ENCODE data around the gene LRP1B.

DNA sequence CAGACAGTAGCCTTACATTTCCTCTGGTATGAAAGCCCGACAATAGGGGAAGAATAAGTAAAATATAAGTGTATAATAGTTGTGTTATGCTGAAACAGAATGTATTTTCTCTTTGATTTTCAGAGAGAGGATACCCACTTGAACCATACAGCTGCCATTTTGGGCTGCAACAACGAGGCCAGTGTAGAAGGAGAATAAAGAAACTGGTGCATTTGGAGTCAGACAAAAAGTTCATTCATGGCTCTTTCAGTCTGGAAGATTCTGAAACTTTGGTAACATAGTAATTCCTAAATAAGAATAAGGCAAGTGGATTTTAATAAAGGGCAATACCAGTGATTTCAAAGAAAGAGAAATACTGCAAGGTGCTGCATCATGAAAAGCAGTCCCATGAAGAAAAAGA lies 610.9 kb downstream of the LRP1B start:
- TF ChIP-seq, protein P1, sequence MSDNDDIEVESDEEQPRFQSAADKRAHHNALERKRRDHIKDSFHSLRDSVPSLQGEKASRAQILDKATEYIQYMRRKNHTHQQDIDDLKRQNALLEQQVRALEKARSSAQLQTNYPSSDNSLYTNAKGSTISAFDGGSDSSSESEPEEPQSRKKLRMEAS (IDR thresholded peaks at IDR 0.05): no peak
- no peak for TF ChIP-seq RAD21 (conservative IDR thresholded peaks at IDR 0.05 in 1 of 2, IDR thresholded peaks at IDR 0.05 in 1 of 2)
- no peak for TF ChIP-seq NPAS2 (CRISPR knock-in tag; IDR thresholded peaks at IDR 0.05; ENCODE audit: borderline replicate concordance)
- TF ChIP-seq, protein P2, sequence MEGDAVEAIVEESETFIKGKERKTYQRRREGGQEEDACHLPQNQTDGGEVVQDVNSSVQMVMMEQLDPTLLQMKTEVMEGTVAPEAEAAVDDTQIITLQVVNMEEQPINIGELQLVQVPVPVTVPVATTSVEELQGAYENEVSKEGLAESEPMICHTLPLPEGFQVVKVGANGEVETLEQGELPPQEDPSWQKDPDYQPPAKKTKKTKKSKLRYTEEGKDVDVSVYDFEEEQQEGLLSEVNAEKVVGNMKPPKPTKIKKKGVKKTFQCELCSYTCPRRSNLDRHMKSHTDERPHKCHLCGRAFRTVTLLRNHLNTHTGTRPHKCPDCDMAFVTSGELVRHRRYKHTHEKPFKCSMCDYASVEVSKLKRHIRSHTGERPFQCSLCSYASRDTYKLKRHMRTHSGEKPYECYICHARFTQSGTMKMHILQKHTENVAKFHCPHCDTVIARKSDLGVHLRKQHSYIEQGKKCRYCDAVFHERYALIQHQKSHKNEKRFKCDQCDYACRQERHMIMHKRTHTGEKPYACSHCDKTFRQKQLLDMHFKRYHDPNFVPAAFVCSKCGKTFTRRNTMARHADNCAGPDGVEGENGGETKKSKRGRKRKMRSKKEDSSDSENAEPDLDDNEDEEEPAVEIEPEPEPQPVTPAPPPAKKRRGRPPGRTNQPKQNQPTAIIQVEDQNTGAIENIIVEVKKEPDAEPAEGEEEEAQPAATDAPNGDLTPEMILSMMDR (IDR thresholded peaks at IDR 0.05): no peak
- TF ChIP-seq, protein P3, sequence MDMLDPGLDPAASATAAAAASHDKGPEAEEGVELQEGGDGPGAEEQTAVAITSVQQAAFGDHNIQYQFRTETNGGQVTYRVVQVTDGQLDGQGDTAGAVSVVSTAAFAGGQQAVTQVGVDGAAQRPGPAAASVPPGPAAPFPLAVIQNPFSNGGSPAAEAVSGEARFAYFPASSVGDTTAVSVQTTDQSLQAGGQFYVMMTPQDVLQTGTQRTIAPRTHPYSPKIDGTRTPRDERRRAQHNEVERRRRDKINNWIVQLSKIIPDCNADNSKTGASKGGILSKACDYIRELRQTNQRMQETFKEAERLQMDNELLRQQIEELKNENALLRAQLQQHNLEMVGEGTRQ (IDR thresholded peaks at IDR 0.05): no peak
- TF ChIP-seq CHD4 (IDR thresholded peaks at IDR 0.05; ENCODE audit: borderline replicate concordance): no peak
- TF ChIP-seq CBX8 (IDR thresholded peaks at IDR 0.05): no peak
- TF ChIP-seq POLR2A (IDR thresholded peaks at IDR 0.05; ENCODE audit: low read length): no peak
- TF ChIP-seq JUNB (IDR thresholded peaks at IDR 0.05): no peak

All from A549 (cell line).